ENCODE results near the gene MXRA7. TPM values are rescaled to one million over a fixed set of nuclear protein-coding genes. Genes with fewer than 3 reads are reported as not detected.

The MXRA7 gene
- total RNA-seq, 1 donor, result 287 TPM

GRCh38 chr17:76697702-76698465 is 12.9 kb downstream of the MXRA7 start:
- peak overlapping the region; percentile 9 for H3K4me3 ChIP-seq (ENCODE audit: low read depth, low read length)
- no peak for TF ChIP-seq CTCF (IDR thresholded peaks at IDR 0.05; ENCODE audit: insufficient read depth, low read length)
- DNase-seq (ENCODE audit: low read depth), result peak; percentile 79

- no peak for TF ChIP-seq CTCF (IDR thresholded peaks at IDR 0.05; ENCODE audit: insufficient read depth, low read length)
- H3K4me3 ChIP-seq (ENCODE audit: low read depth, low read length), result peak overlapping the region; percentile 9
- peak; percentile 61 for DNase-seq (ENCODE audit: low read depth)
Measured at GRCh38 chr17:76696763-76697701, 13.7 kb downstream of the MXRA7 start.

- no peak overlapping the region for H3K4me3 ChIP-seq (ENCODE audit: low read depth, low read length)
- no peak for TF ChIP-seq CTCF (IDR thresholded peaks at IDR 0.05; ENCODE audit: insufficient read depth, low read length)
- DNase-seq (ENCODE audit: low read depth), result peak; percentile 40
Measured at GRCh38 chr17:76695059-76695831, 15.5 kb downstream of the MXRA7 start.

- DNase-seq (ENCODE audit: low read depth), result no peak
- no peak for TF ChIP-seq CTCF (IDR thresholded peaks at IDR 0.05; ENCODE audit: insufficient read depth, low read length)
- H3K4me3 ChIP-seq (ENCODE audit: low read depth, low read length), result no peak overlapping the region
Measured at GRCh38 chr17:76691379-76692191, 19.2 kb downstream of the MXRA7 start.

GRCh38 chr17:76690596-76691280 is 20.0 kb downstream of the MXRA7 start:
- H3K4me3 ChIP-seq (ENCODE audit: low read depth, low read length), result no peak overlapping the region
- TF ChIP-seq CTCF (IDR thresholded peaks at IDR 0.05; ENCODE audit: insufficient read depth, low read length), result no peak
- DNase-seq (ENCODE audit: low read depth), result no peak
